HG03442 (cell line): ENCODE data around the gene FMO5.
"Not testable (repeated sequence)": the region's sequence is repeated elsewhere in the genome, so short reads cannot be mapped to it uniquely, and the experiment has no call there.

ENCODE experiments used
- ATAC-seq: cut with Tn5 transposase; IDR thresholded peaks from one replicate; pipeline ENCODE4 v1.9.1; 2021; ENCODE audit warnings: mild to moderate bottlenecking, moderate library complexity; ENCODE audit not compliant: unreplicated experiment

The FMO5 gene

GRCh38 chr1:147209825-147210821 is 15.0 kb downstream of the FMO5 start:
- ATAC-seq, result no peak

DNA sequence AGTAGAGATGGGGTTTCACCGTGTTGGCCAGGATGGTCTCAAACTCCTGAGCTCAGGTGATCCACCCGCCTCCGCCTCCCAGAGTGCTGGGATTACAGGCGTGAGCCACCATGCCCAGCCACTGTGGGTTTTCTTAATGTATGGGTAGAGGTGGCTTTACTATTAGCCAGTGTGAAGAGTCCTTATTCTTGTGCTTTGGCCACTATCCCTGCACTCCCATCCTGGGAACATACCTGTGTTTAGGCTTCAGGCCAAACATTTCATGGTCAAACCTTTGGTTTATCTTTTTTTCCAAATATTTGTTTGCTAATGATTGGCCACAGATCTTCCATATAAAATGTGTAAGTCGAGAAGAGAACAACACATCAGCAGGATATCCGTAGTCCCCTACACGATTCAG is 16.5 kb downstream of the FMO5 start:
- no peak for ATAC-seq

GRCh38 chr1:147207192-147207591 is 17.9 kb downstream of the FMO5 start:
- ATAC-seq, result no peak

DNA sequence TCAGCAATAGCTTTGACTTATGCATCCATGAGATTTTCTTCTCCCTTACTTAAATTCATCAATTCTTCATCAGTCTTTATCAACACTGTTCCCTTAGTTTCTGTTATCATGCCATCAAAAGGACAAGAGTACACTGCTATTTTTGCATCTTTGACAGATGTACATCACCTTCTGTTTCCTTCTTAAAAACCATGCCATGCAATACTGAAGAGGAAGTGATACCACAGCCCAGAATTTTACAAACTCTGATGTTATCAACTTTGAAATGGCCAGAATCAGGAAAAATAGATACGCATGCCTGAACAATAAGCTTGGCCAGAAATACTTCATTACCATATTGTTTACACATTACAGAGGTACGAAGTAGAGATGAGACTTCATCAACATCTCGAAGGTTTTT is 21.1 kb downstream of the FMO5 start:
- no peak for ATAC-seq

GRCh38 chr1:147202576-147202975 is 22.6 kb downstream of the FMO5 start:
- no peak for ATAC-seq

DNA sequence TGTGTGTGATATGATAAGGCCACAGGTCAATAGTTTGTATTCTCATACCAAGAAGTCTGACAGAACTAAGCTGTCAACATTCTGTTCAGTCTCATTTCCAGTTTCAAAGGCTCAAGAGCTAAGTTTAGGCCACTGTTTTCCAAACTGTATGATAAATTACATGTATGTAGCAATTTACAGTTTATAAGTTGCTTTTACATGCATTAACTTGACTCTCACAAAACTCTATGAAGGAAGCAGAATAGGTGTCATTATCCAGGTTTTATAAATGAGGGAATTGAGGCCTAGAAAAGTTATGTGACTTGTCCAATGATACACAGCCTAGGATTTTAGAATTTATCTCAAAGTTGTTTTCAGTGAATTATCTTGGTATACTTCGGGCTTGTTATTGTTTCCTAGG is 23.4 kb downstream of the FMO5 start:
- no peak for ATAC-seq

GRCh38 chr1:147201276-147201675 is 23.9 kb downstream of the FMO5 start:
- no peak for ATAC-seq

GRCh38 chr1:147197324-147197723 is 27.8 kb downstream of the FMO5 start:
- not testable (repeated sequence) for ATAC-seq

GRCh38 chr1:147189514-147189913 is 35.6 kb downstream of the FMO5 start:
- ATAC-seq, result no peak

GRCh38 chr1:147185432-147185831 is 39.7 kb downstream of the FMO5 start:
- no peak for ATAC-seq

DNA sequence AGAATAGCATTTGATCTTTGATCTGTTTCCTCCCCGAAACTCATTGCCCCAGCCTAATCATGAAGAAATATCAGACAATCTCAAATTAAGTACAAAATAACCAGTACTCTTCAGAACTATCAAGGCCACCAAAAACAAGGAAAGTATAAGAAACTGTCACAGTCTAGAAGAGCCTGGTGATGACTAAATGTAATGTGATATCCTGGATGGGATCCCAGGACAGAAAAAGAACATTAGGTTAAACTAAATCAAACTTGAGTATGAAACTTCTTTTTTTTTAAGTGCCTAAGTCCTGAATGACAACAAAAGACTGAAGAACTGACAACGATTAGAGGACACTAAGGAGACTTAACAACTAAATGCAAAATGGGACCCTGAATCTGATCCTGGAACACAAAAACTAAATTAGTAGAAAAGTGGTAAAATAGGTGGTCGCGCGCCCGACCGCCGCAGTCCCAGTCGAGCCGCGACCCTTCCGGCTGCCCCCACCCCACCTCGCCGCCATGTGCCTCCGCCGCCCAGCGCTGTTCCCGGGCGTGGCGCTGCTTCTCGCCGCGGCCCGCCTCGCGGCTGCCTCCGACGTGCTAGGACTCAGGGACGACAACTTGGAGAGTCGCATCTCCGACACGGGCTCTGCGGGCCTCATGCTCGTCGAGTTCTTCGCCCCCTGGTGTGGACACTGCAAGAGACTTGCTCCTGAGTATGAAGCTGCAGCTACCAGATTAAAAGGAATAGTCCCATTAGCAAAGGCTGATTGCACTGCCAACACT is 47.3 kb downstream of the FMO5 start:
- ATAC-seq, result no peak

DNA sequence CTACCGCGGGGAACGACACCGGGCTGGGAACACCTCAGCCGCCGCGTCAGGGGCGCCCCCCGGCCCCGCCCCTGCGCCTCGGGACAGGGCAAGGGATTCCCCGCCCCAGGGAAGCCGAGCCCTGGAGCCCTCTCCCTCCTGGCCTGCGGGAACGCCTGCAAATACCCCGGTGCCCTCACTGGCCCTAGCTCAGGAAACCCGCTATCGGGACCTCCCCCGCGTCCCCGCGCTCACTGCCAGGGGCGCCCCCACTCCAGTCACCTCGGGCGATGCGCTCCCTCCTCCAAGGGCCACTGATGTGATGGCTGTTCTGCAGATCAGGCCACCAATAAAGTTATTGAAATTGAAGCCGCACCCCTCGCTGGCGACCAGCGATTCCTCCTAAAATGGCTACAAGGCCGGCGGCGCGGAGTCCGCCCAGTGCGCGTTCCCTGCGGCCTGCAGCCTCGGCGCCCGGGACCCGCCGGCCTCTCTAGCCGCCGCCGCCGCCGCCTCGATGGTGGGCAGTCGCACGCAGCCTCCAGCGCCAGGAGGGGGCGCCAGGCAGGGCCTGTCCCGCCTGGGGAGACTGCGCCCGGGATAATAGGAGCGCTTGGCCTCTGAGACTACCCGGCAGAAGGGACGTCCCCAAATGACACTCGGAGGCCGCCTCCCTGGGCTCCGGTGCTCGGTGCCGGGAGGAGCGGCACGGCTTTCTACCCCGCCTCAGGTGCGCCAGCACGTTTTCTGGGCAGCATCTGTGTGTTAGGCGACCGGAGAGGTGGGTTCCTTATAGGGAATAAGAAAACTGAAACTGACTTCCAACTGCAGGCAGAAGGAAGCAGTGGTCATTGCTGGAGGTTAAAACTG is 52.7 kb downstream of the FMO5 start, which contains the start of gene PRKAB2:
Gene PRKAB2 (minus strand): TSS at position 303 of the 849 bp plus-strand sequence. CDS start 326 bp downstream, outside the sequence.
- peak; percentile 81 for ATAC-seq

DNA sequence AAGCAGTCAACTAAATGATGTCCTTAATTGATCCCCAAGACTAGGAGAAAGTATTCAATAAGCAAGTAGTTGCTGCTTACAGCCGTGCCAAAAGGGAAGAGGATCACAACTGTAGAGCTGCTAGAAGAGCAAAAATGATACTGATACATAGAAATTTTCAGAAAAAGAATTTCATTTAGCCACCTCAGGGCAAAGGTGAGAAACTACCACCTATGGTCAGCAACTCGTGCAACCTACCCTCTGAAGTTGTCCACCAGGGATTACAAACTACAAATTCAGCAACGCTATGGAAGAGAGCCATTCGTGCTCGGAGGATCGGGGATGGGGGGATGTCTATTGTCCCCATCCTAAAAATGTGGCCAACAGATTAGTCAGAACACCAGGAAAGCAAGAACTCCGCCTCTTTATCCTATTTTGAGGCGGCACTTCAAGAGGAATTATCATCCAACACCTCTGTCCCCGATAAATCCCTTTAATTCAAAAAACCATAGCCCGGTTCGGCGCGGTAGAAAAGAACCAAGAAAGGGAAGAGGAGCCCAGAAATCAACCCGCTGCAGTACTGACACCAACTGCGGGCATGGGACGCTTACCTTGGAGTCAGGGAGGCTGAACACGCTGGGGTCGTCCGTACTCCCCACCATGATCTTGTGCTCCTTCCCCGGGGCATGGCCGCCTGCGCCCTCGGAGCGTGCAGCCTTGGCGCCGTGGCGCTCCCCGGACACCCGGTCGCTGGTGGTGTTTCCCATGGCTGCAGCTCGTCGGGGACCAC is 53.6 kb downstream of the FMO5 start:
- ATAC-seq, result no peak

GRCh38 chr1:147169840-147170674 is 55.1 kb downstream of the FMO5 start:
- ATAC-seq, result no peak

DNA sequence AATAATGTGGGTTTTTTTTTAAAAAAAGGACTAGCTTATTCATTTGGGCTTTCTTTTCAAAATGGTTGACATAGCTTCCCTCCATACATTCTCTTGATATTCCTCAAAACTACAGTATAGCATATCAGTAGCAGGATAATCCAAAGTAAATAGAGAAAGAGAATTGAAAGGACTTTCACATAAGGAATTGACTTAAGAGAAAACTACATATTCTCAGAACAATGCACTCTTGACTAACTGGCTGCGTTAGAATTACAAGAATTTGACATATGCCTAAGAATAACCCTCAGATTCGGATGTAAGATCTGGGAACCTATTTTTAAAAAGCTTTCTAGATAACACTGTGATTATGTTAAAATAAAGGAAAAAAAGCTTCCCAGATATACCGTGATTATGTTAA is 56.0 kb downstream of the FMO5 start:
- no peak for ATAC-seq

DNA sequence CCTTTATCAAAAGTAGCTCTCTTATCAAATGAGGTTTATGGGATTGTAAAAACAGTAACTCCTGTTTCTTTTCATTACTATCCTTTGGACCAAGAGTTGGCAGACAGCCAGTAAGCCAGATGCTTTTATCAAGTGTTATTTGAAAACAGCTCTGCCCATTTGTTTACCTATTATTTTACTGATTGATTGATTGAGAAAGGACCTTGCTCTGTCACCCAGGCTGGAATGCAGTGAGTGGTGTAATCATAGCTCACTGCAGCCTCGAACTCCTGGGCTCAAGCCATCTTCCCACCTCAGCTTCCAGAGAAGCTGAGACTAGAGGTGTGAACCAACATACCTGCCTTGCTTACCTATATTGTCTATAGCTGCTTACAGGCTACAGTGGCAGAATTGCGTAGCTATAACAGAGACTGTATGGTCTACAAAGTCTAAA is 56.5 kb downstream of the FMO5 start:
- ATAC-seq, result no peak

DNA sequence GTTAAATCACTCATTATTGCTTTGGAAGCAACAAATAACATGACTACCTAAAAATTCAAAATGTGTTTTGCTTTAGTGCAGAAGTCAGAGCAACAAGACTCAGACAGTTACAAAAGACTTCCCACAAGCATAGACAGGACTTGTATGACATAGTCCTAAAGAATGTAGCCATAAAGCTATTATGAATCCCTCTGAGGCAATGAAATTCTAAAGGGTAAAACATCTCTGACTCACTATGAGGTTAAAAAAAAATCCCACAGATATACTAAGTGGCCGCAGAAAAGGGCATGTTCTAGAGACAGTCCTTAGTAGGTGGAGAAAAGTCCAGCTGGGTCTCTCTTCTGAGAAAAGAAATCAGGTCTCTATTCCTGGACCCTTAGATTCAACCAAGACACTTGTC is 57.8 kb downstream of the FMO5 start:
- no peak for ATAC-seq

DNA sequence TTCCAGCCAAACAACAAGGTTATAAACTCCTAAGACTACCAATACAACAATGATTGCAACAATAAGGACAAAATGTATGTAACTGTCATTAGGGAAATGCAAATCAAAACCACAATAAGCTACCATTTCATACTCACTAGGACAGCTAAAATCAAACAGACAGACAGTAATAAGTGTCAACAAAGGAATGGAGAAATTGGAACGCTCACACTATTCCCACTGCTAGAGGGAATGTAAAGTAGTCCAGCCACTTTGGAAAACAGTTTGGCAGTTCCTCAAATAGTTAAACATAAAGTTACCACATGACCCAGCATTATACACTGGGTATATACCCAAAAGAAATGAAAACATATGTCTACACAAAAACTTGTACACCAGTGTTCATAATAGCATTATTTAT is 62.1 kb downstream of the FMO5 start:
- no peak for ATAC-seq

DNA sequence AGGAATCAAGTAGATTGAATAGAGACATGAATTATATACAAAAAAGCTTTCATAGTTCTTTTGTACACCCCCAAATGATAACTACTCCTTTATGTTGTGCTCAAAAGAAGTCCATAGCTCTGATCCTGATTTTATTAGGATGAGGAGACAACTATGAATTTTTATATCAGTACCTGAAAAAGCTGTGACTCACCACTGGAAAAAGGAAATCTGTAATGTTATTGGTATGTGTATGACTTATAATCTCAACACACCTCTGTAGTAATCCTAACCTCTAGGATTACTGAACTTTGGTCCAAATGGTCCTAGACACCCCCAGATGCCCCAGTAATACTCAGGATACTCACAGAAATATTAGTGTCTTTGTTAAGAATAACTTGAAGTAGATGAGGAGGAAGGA is 63.0 kb downstream of the FMO5 start:
- ATAC-seq, result no peak
